ENCODE data around the gene NANOS3.

The NANOS3 gene

GRCh38 chr19:13869281-13869680, 7.7 kb upstream of the NANOS3 start:
- peaks cover 2% of the 10 kb centered on the region for H3K36me3 ChIP-seq (ENCODE audit: control insufficient read depth, insufficient read depth, low read length)
- peaks cover 23% of the 10 kb centered on the region for H3K4me1 ChIP-seq (ENCODE audit: control insufficient read depth, insufficient read depth, low read length, poor library complexity, severe bottlenecking)
- no peaks in the 10 kb centered on the region for H3K9me3 ChIP-seq (ENCODE audit: control insufficient read depth, low read length)
- H3K4me3 ChIP-seq (ENCODE audit: extremely low read depth, insufficient read depth, low read length, poor library complexity, severe bottlenecking), result no peak overlapping the region
- no peak overlapping the region for H3K27ac ChIP-seq (ENCODE audit: low read depth, low read length, severe bottlenecking)
- 83 to 84% methylated on average over 7 to 12 of the region's 13 CpGs for WGBS, 2 experiments (ENCODE audit: insufficient coverage in 2 of 2)

DNA sequence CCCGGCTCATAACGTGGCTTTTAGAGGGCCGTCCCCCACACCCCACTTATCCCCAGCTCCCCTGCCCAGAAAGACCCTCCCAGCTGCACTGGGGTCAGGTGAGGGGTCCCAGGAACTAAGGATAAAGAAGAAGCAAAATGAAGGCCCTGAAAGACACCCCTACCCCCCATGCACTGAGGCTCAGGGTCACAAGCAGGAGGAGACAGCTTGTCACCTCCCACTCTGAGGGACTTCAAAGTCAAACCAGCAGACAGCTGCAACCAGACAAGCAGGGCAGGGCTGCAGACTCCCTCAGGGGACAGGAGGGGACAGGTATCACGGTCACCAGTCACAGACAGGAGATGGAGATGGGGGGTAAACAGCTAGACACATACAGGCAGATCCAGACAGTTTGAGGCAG, 6.1 kb upstream of the NANOS3 start:
- peaks cover 2% of the 10 kb centered on the region for H3K36me3 ChIP-seq (ENCODE audit: control insufficient read depth, insufficient read depth, low read length)
- H3K4me1 ChIP-seq (ENCODE audit: control insufficient read depth, insufficient read depth, low read length, poor library complexity, severe bottlenecking), result peaks cover 22% of the 10 kb centered on the region
- 89 to 92% methylated on average over 2 to 3 of the region's 4 CpGs for WGBS, 2 experiments (ENCODE audit: insufficient coverage in 2 of 2)
- no peak overlapping the region for H3K27ac ChIP-seq (ENCODE audit: low read depth, low read length, severe bottlenecking)
- H3K4me3 ChIP-seq (ENCODE audit: extremely low read depth, insufficient read depth, low read length, poor library complexity, severe bottlenecking), result no peak overlapping the region
- H3K9me3 ChIP-seq (ENCODE audit: control insufficient read depth, low read length), result no peaks in the 10 kb centered on the region

DNA sequence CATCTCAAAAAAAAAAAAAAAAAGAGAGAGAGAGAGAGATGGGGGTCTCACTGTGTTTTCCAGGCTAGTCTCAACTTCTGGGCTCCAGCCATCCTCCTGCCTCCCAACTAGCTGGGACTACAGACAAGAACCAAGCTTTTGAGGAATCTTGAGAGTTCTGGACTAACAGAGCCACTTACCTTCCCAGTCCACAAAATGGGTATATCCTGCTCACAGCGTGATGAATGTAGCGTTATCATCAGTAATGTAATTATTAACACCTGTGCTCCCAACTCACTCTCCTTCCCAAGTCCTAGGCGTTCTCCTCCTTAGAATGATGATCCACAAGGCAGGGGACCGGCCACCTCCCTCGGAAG, 4.6 kb upstream of the NANOS3 start:
- no peak overlapping the region for H3K27ac ChIP-seq (ENCODE audit: low read depth, low read length, severe bottlenecking)
- H3K9me3 ChIP-seq (ENCODE audit: control insufficient read depth, low read length), result no peaks in the 10 kb centered on the region
- peaks cover 16% of the 10 kb centered on the region for H3K4me1 ChIP-seq (ENCODE audit: control insufficient read depth, insufficient read depth, low read length, poor library complexity, severe bottlenecking)
- H3K4me3 ChIP-seq (ENCODE audit: extremely low read depth, insufficient read depth, low read length, poor library complexity, severe bottlenecking), result peak overlapping the region; percentile 30
- peaks cover 2% of the 10 kb centered on the region for H3K36me3 ChIP-seq (ENCODE audit: control insufficient read depth, insufficient read depth, low read length)
- 47% methylated on average over 4 of the region's 5 CpGs; no CpG with 5 or more reads in 1 of the 2 experiments for WGBS, 2 experiments (ENCODE audit: insufficient coverage in 2 of 2)

DNA sequence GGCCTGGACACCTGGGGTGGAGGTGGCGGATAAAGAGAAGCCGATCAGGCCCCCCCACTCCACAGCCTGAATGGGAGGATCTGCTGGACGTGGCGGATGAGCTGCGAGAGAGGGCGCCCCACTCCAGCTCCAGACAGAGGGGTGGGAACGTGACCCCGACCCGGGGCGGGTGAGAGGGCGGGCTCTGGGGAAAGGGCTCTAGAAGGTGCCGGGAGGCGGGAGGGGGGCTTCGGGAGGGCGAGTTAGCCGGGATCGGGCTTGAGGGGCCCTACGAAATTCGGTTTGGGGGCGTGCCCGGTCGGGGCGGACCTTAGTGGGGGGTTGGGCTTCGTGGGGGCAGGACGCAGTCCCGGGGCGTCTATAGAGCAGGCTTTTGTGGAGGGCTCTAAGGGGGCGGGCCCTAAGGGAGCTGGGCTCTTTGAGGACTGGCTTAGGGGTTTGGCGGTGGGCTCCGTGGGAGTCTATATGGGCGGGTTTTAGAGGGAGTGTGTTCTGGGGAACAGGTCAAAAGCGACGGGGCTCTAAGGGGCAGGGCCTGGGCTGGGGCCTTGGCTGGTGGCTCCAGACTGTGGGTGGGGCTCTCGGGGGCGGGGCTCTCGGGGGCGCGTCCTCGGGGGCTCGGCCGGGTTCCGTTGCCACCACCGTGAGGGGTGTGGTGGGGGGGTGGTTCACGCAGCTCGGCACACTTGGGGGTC, 4.1 kb upstream of the NANOS3 start:
- H3K36me3 ChIP-seq (ENCODE audit: control insufficient read depth, insufficient read depth, low read length), result peaks cover 2% of the 10 kb centered on the region
- peaks cover 16% of the 10 kb centered on the region for H3K4me1 ChIP-seq (ENCODE audit: control insufficient read depth, insufficient read depth, low read length, poor library complexity, severe bottlenecking)
- peak overlapping the region; percentile 30 for H3K4me3 ChIP-seq (ENCODE audit: extremely low read depth, insufficient read depth, low read length, poor library complexity, severe bottlenecking)
- 1 to 7% methylated on average over 18 to 29 of the region's 45 CpGs for WGBS, 2 experiments (ENCODE audit: insufficient coverage in 2 of 2)
- no peaks in the 10 kb centered on the region for H3K9me3 ChIP-seq (ENCODE audit: control insufficient read depth, low read length)
- H3K27ac ChIP-seq (ENCODE audit: low read depth, low read length, severe bottlenecking), result no peak overlapping the region

- Histone ChIP-seq H3K9me3 (ENCODE audit: control insufficient read depth, low read length) (no peaks in the 10 kb centered on the region), H3K36me3 (ENCODE audit: control insufficient read depth, insufficient read depth, low read length) (peaks cover 2% of the 10 kb centered on the region), H3K4me1 (ENCODE audit: control insufficient read depth, insufficient read depth, low read length, poor library complexity, severe bottlenecking) (peaks cover 16% of the 10 kb centered on the region), H3K4me3 (ENCODE audit: extremely low read depth, insufficient read depth, low read length, poor library complexity, severe bottlenecking) (no peak overlapping the region), H3K27ac (ENCODE audit: low read depth, low read length, severe bottlenecking) (no peak overlapping the region)
- 65 to 70% methylated on average over 21 to 25 of the region's 35 CpGs for WGBS, 2 experiments (ENCODE audit: insufficient coverage in 2 of 2)
These were observed 3.0 kb upstream of the NANOS3 start for GRCh38 chr19:13873834-13874515.

DNA sequence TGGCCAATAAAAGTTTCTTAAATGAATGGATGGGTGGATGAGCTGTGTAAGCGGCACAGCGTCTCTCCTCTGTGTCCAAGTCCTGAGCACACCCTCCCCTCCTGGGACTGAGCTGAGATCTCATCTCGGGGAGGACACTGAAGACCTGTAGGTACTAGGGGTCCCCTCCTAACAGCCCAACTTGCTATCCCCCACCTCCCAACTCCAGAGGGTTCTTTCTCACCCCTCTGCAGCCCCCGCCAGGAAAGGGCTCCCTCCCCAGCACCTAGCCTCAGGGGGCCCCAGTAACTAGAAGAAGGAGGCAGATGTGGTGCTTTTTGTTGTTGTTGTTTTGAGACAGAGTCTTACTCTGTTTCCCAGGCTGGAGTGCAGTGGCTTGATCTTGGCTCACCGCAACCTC, 1.1 kb upstream of the NANOS3 start:
- no peak overlapping the region for H3K4me3 ChIP-seq (ENCODE audit: extremely low read depth, insufficient read depth, low read length, poor library complexity, severe bottlenecking)
- WGBS, 2 experiments (ENCODE audit: insufficient coverage in 2 of 2), result 83 to 90% methylated on average over 1 to 2 of the region's 5 CpGs

DNA sequence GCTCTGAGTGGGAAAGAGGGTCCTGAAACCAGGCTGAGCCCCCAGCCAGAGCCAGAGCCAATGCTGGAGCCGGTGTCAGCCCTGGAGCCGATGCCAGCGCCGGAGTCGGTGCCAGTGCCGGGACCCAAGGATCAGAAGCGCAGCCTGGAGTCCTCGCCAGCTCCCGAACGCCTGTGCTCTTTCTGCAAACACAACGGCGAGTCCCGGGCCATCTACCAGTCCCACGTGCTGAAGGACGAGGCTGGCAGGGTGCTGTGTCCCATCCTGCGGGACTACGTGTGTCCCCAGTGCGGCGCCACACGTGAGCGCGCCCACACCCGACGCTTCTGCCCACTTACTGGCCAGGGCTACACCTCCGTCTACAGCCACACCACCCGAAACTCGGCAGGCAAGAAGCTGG, 369 bp downstream of the NANOS3 start:
- Histone ChIP-seq H3K36me3 (ENCODE audit: control insufficient read depth, insufficient read depth, low read length) (no peaks in the 10 kb centered on the region), H3K27ac (ENCODE audit: low read depth, low read length, severe bottlenecking) (no peak overlapping the region), H3K4me1 (ENCODE audit: control insufficient read depth, insufficient read depth, low read length, poor library complexity, severe bottlenecking) (peaks cover 22% of the 10 kb centered on the region), H3K4me3 (ENCODE audit: extremely low read depth, insufficient read depth, low read length, poor library complexity, severe bottlenecking) (no peak overlapping the region), H3K9me3 (ENCODE audit: control insufficient read depth, low read length) (no peaks in the 10 kb centered on the region)
- 88 to 91% methylated on average over 18 to 27 of the region's 27 CpGs for WGBS, 2 experiments (ENCODE audit: insufficient coverage in 2 of 2)

More for the DNA sequence above, 1.1 kb upstream of the NANOS3 start:
- Histone ChIP-seq H3K9me3 (ENCODE audit: control insufficient read depth, low read length) (no peaks in the 10 kb centered on the region), H3K36me3 (ENCODE audit: control insufficient read depth, insufficient read depth, low read length) (no peaks in the 10 kb centered on the region), H3K27ac (ENCODE audit: low read depth, low read length, severe bottlenecking) (no peak overlapping the region), H3K4me1 (ENCODE audit: control insufficient read depth, insufficient read depth, low read length, poor library complexity, severe bottlenecking) (peaks cover 21% of the 10 kb centered on the region)

GRCh38 chr19:13880059-13881043, 3.4 kb downstream of the NANOS3 start:
- Histone ChIP-seq H3K4me1 (ENCODE audit: control insufficient read depth, insufficient read depth, low read length, poor library complexity, severe bottlenecking) (peaks cover 16% of the 10 kb centered on the region), H3K9me3 (ENCODE audit: control insufficient read depth, low read length) (no peaks in the 10 kb centered on the region), H3K27ac (ENCODE audit: low read depth, low read length, severe bottlenecking) (peak overlapping the region; percentile 73), H3K4me3 (ENCODE audit: extremely low read depth, insufficient read depth, low read length, poor library complexity, severe bottlenecking) (peak overlapping the region; percentile 11), H3K36me3 (ENCODE audit: control insufficient read depth, insufficient read depth, low read length) (no peaks in the 10 kb centered on the region)
- 6 to 8% methylated on average over 29 to 31 of the region's 34 CpGs for WGBS, 2 experiments (ENCODE audit: insufficient coverage in 2 of 2)

GRCh38 chr19:13881251-13881691, 4.3 kb downstream of the NANOS3 start:
- H3K36me3 ChIP-seq (ENCODE audit: control insufficient read depth, insufficient read depth, low read length), result no peaks in the 10 kb centered on the region
- H3K27ac ChIP-seq (ENCODE audit: low read depth, low read length, severe bottlenecking), result peak overlapping the region; percentile 77
- H3K4me3 ChIP-seq (ENCODE audit: extremely low read depth, insufficient read depth, low read length, poor library complexity, severe bottlenecking), result no peak overlapping the region
- H3K4me1 ChIP-seq (ENCODE audit: control insufficient read depth, insufficient read depth, low read length, poor library complexity, severe bottlenecking), result peaks cover 16% of the 10 kb centered on the region
- WGBS, 2 experiments (ENCODE audit: insufficient coverage in 2 of 2), result 6 to 23% methylated on average over 7 to 8 of the region's 12 CpGs
- no peaks in the 10 kb centered on the region for H3K9me3 ChIP-seq (ENCODE audit: control insufficient read depth, low read length)

- 75 to 76% methylated on average over 10 to 15 of the region's 17 CpGs for WGBS, 2 experiments (ENCODE audit: insufficient coverage in 2 of 2)
- peaks cover 16% of the 10 kb centered on the region for H3K4me1 ChIP-seq (ENCODE audit: control insufficient read depth, insufficient read depth, low read length, poor library complexity, severe bottlenecking)
- H3K4me3 ChIP-seq (ENCODE audit: extremely low read depth, insufficient read depth, low read length, poor library complexity, severe bottlenecking), result no peak overlapping the region
- H3K27ac ChIP-seq (ENCODE audit: low read depth, low read length, severe bottlenecking), result peak overlapping the region; percentile 77
- H3K36me3 ChIP-seq (ENCODE audit: control insufficient read depth, insufficient read depth, low read length), result no peaks in the 10 kb centered on the region
- H3K9me3 ChIP-seq (ENCODE audit: control insufficient read depth, low read length), result no peaks in the 10 kb centered on the region
These were observed 4.9 kb downstream of the NANOS3 start for GRCh38 chr19:13881692-13882418.
